MM.1S (cell line): ENCODE results near the gene RPS6KA2.

Experiments
- DNase-seq: peaks from one replicate; pipeline ENCODE4 v3.0.0-alpha.2; 2015
- H2AFZ ChIP-seq: fragments of 300-600 bp; sonication (generic); 2 replicates; pipeline ENCODE4 v1.6.0; 2016; ENCODE audit warnings: antibody characterized with exemption, low read length
- H3F3A ChIP-seq: fragments of 300-600 bp; sonication (generic); 2 replicates; pipeline ENCODE4 v1.6.1; 2016; ENCODE audit warnings: mild to moderate bottlenecking, antibody characterized with exemption, low read length, moderate library complexity, mixed read lengths; ENCODE audit not compliant: insufficient read depth
- H3K27ac ChIP-seq: fragments of 300-600 bp; sonication (generic); 2 replicates; pipeline ENCODE4 v1.5.1; 2016; ENCODE audit warnings: mild to moderate bottlenecking, low read length
- H3K27me3 ChIP-seq: fragments of 300-600 bp; sonication (generic); replicated peaks from 2 replicates; pipeline ENCODE4 v1.6.0; 2016; ENCODE audit warnings: low read length; ENCODE audit not compliant: insufficient read depth
- H3K36me3 ChIP-seq: fragments of 300-600 bp; sonication (generic); replicated peaks from 2 replicates; pipeline ENCODE4 v1.6.1; 2016; ENCODE audit warnings: mild to moderate bottlenecking, low read length, mixed read lengths; ENCODE audit not compliant: insufficient read depth
- H3K4me1 ChIP-seq: fragments of 300-600 bp; sonication (generic); 2 replicates; pipeline ENCODE4 v1.6.1; 2016; ENCODE audit warnings: low read length, mixed read lengths
- H3K4me2 ChIP-seq: fragments of 300-600 bp; sonication (generic); 2 replicates; pipeline ENCODE4 v1.6.0; 2016; ENCODE audit warnings: low read depth, low read length
- H3K4me3 ChIP-seq: fragments of 300-600 bp; sonication (generic); 2 replicates; pipeline ENCODE4 v1.5.1; 2016; ENCODE audit warnings: low read length, mixed read lengths
- H3K79me2 ChIP-seq: fragments of 300-600 bp; sonication (generic); 2 replicates; pipeline ENCODE4 v1.6.1; 2016; ENCODE audit warnings: mixed run types, low read length, mixed read lengths
- H3K9ac ChIP-seq: fragments of 300-600 bp; sonication (generic); 2 replicates; pipeline ENCODE4 v1.6.1; 2016; ENCODE audit warnings: low read length, mixed read lengths
- H3K9me2 ChIP-seq: fragments of 300-600 bp; sonication (generic); replicated peaks from 2 replicates; pipeline ENCODE4 v1.6.1; 2016; ENCODE audit warnings: mild to moderate bottlenecking, low read length, mixed read lengths; ENCODE audit not compliant: insufficient read depth
- H3K9me3 ChIP-seq: fragments of 300-600 bp; sonication (generic); replicated peaks from 2 replicates; pipeline ENCODE4 v1.6.1; 2016; ENCODE audit warnings: mild to moderate bottlenecking, low read length, mixed read lengths; ENCODE audit not compliant: insufficient read depth
- H4K20me1 ChIP-seq: fragments of 300-600 bp; sonication (generic); 2 replicates; pipeline ENCODE4 v1.6.1; 2016; ENCODE audit warnings: mild to moderate bottlenecking, low read length, moderate library complexity, mixed read lengths; ENCODE audit not compliant: insufficient read depth
- CTCF ChIP-seq: fragments of 300-600 bp; sonication (generic); IDR thresholded peaks from 2 replicates; pipeline ENCODE4 v1.5.1; 2016; ENCODE audit warnings: antibody characterized with exemption, low read length, mixed read lengths
- EZH2 ChIP-seq: fragments of 300-600 bp; sonication (generic); optimal IDR thresholded peaks from 2 replicates; pipeline ENCODE3; 2017; ENCODE audit warnings: low read depth, mild to moderate bottlenecking, antibody characterized with exemption, low read length, mixed read lengths
- EZH2phosphoT487 ChIP-seq: fragments of 300-600 bp; sonication (generic); IDR thresholded peaks from 2 replicates; pipeline ENCODE4 v1.6.1; 2018; ENCODE audit warnings: antibody characterized with exemption, low read length

Gene RPS6KA2

GRCh38 chr6:166467436-166468000, 159.5 kb downstream of the RPS6KA2 start:
- no peak overlapping the region for H3K4me2 ChIP-seq
- H3F3A ChIP-seq, result no peaks in the 10 kb centered on the region
- H4K20me1 ChIP-seq, result no peaks in the 10 kb centered on the region
- no peaks in the 10 kb centered on the region for H3K79me2 ChIP-seq
- no peaks in the 10 kb centered on the region for H3K4me1 ChIP-seq
- H3K27ac ChIP-seq, result no peak overlapping the region
- no peak for TF ChIP-seq EZH2
- no peaks in the 10 kb centered on the region for H3K9me3 ChIP-seq
- no peak overlapping the region for H3K9ac ChIP-seq
- no peak overlapping the region for H2AFZ ChIP-seq
- H3K27me3 ChIP-seq, result no peaks in the 10 kb centered on the region
- no peaks in the 10 kb centered on the region for H3K9me2 ChIP-seq
- no peak overlapping the region for H3K4me3 ChIP-seq
- no peak for DNase-seq
- no peaks in the 10 kb centered on the region for H3K36me3 ChIP-seq

- H3K4me3 ChIP-seq, result no peak overlapping the region
- no peaks in the 10 kb centered on the region for H3K79me2 ChIP-seq
- no peak overlapping the region for H3K27ac ChIP-seq
- no peaks in the 10 kb centered on the region for H3K9me2 ChIP-seq
- H3K27me3 ChIP-seq, result no peaks in the 10 kb centered on the region
- no peaks in the 10 kb centered on the region for H3K36me3 ChIP-seq
- H3K4me1 ChIP-seq, result no peaks in the 10 kb centered on the region
- H3K9ac ChIP-seq, result no peak overlapping the region
- DNase-seq, result no peak
- H2AFZ ChIP-seq, result no peak overlapping the region
- H3K4me2 ChIP-seq, result no peak overlapping the region
- no peaks in the 10 kb centered on the region for H3F3A ChIP-seq
- no peak for TF ChIP-seq EZH2
- TF ChIP-seq CTCF, result no peak
- no peak for TF ChIP-seq EZH2phosphoT487
- H3K9me3 ChIP-seq, result no peaks in the 10 kb centered on the region
- H4K20me1 ChIP-seq, result no peaks in the 10 kb centered on the region
Observed at GRCh38 chr6:166466178-166467122, 160.6 kb downstream of the RPS6KA2 start.

- Histone ChIP-seq H2AFZ (no peak overlapping the region), H3K4me3 (no peak overlapping the region), H3K36me3 (no peaks in the 10 kb centered on the region), H3K9me2 (no peaks in the 10 kb centered on the region), H3K4me2 (no peak overlapping the region), H3K79me2 (no peaks in the 10 kb centered on the region), H3K27ac (no peak overlapping the region), H3F3A (no peaks in the 10 kb centered on the region), H3K9me3 (no peaks in the 10 kb centered on the region), H3K4me1 (no peaks in the 10 kb centered on the region), H3K9ac (no peak overlapping the region), H4K20me1 (no peaks in the 10 kb centered on the region), H3K27me3 (no peaks in the 10 kb centered on the region)
- TF ChIP-seq EZH2phosphoT487 (no peak), EZH2 (no peak), CTCF (no peak)
- no peak for DNase-seq
Observed at GRCh38 chr6:166465671-166466087, 161.4 kb downstream of the RPS6KA2 start.
